OCI-LY7 (cell line): ENCODE results near the gene SYT11. TPM values are rescaled to one million over a fixed set of nuclear protein-coding genes. Genes with fewer than 3 reads are reported as not detected.
"Not testable (repeated sequence)": the region's sequence is repeated elsewhere in the genome, so short reads cannot be mapped to it uniquely, and the experiment has no call there.

Experiments
- BruUV-seq: library from RNA; stranded (reverse); fragments of 400-500 nt; replicated peaks from 2 replicates; lab custom pipeline; 2021; lab: Mats Ljungman, UMichigan
- CTCF ChIA-PET: fragments of 300-600 bp; sonication (Branson Sonifier 250); formaldehyde crosslinking; loops from one replicate; lab custom pipeline; 2022; ENCODE audit warnings: antibody characterized with exemption; ENCODE audit not compliant: unreplicated experiment; lab: Charles Lee
- POLR2A ChIA-PET: fragments of 300-600 bp; sonication (Branson Sonifier 250); formaldehyde crosslinking; loops from one replicate; lab custom pipeline; 2022; ENCODE audit warnings: antibody characterized with exemption; lab: Charles Lee
- DNase-seq: peaks from one replicate; pipeline ENCODE4 v3.0.0-alpha.2; 2015; ENCODE audit warnings: low spot score
- H2AFZ ChIP-seq: fragments of 200-600 bp; sonication (generic), shearing (Covaris generic); 2 replicates; pipeline ENCODE4 v1.6.1; 2014; ENCODE audit warnings: mild to moderate bottlenecking, antibody characterized with exemption, low read length, moderate library complexity
- H3K27ac ChIP-seq: fragments of 200-600 bp; sonication (generic); 2 replicates; pipeline ENCODE4 v1.5.1; 2014; ENCODE audit warnings: mixed run types, low read depth, mild to moderate bottlenecking, moderate library complexity, low read length, inconsistent platforms; ENCODE audit not compliant: poor library complexity, severe bottlenecking
- H3K36me3 ChIP-seq: fragments of 200-600 bp; sonication (generic); 2 replicates; pipeline ENCODE4 v1.6.1; 2014; ENCODE audit warnings: mild to moderate bottlenecking, antibody characterized with exemption, low read length, moderate library complexity, mixed read lengths; ENCODE audit not compliant: insufficient read depth
- H3K4me1 ChIP-seq: fragments of 200-600 bp; sonication (generic); 2 replicates; pipeline ENCODE4 v1.5.1; 2014; ENCODE audit warnings: mild to moderate bottlenecking, low read length; ENCODE audit not compliant: insufficient read depth, poor library complexity, severe bottlenecking
- H3K4me2 ChIP-seq: fragments of 200-600 bp; sonication (generic); 2 replicates; pipeline ENCODE4 v1.6.1; 2014; ENCODE audit warnings: mild to moderate bottlenecking, low read length
- H3K4me3 ChIP-seq: fragments of 200-600 bp; sonication (generic); 2 replicates; pipeline ENCODE4 v1.5.1; 2014; ENCODE audit warnings: mild to moderate bottlenecking, low read depth, low read length; ENCODE audit not compliant: poor library complexity, severe bottlenecking
- H3K79me2 ChIP-seq: fragments of 200-600 bp; sonication (generic); 2 replicates; pipeline ENCODE4 v1.6.1; 2016; ENCODE audit warnings: low read depth, mild to moderate bottlenecking, low read length, moderate library complexity, mixed read lengths; ENCODE audit not compliant: insufficient read depth
- H3K9me2 ChIP-seq: fragments of 200-600 bp; sonication (generic); 2 replicates; pipeline ENCODE4 v1.6.1; 2016; ENCODE audit warnings: mild to moderate bottlenecking, low read length, mixed read lengths; ENCODE audit not compliant: insufficient read depth
- H3K9me3 ChIP-seq: fragments of 200-600 bp; sonication (generic); 2 replicates; pipeline ENCODE4 v1.6.1; 2014; ENCODE audit warnings: mild to moderate bottlenecking, mixed run types, low read length, mixed read lengths
- H4K20me1 ChIP-seq: fragments of 200-600 bp; sonication (generic); 2 replicates; pipeline ENCODE4 v1.6.1; 2014; ENCODE audit warnings: mild to moderate bottlenecking, antibody characterized with exemption, low read length, moderate library complexity, mixed read lengths; ENCODE audit not compliant: insufficient read depth
- EZH2phosphoT487 ChIP-seq: fragments of 200-600 bp; sonication (generic); IDR thresholded peaks from 2 replicates; pipeline ENCODE4 v1.6.1; 2018; ENCODE audit warnings: low read depth, borderline replicate concordance, mild to moderate bottlenecking, mixed run types, antibody characterized with exemption, low read length, moderate library complexity, mixed read lengths
- intact Hi-C: fragments of 100-400 bp; cut with micrococcal nuclease; formaldehyde crosslinking; loops from one replicate; pipeline ENCODE4 v1.10.0; 2022; ENCODE audit not compliant: unreplicated experiment
- total RNA-seq, 2 experiments: library from RNA; depleted of rRNA in 1 of 2; stranded (reverse); fragments of >200 nt in 1 of 2; shearing (Covaris generic) in 1 of 2; gene quantifications; 2 replicates each; pipeline ENCODE4 v1.2.3, GENCODE V29; 2014 to 2022
- TF ChIP-seq, protein P1 (sequence below): fragments of 200-600 bp; sonication (generic); conservative IDR thresholded peaks from 2 replicates; pipeline ENCODE4 v1.5.1; 2014; ENCODE audit warnings: mild to moderate bottlenecking, antibody characterized with exemption, low read length, moderate library complexity, mixed read lengths

The SYT11 gene
- total RNA-seq, 2 experiments from 2014 or later, result 41.8 to 60.8 TPM

DNA sequence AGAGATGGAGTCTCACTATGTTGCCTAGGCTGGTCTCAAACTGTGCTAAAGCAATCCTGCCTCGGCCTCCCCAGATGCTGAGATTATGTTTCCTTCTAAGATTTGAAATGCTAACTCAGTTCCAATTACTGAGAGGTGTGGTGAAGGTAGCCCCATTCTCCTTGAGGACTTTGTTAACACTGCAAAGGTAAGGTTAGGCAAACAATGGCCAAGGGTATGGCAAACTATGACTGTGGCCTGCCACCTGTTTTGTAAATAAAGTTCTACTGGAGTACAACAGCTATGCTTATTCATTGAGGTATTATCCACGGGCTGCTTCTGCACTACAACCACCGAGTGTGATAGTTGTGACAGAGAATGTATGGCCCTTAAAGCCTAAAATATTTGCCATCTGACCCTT, 61.4 kb downstream of the SYT11 start:
- H4K20me1 ChIP-seq, result no peaks in the 10 kb centered on the region
- H2AFZ ChIP-seq, result no peak overlapping the region
- H3K9me3 ChIP-seq, result no peaks in the 10 kb centered on the region
- H3K9me2 ChIP-seq, result no peaks in the 10 kb centered on the region
- CTCF ChIA-PET, result no interaction called here
- H3K27ac ChIP-seq, result no peak overlapping the region
- H3K4me2 ChIP-seq, result no peak overlapping the region
- H3K4me1 ChIP-seq, result no peaks in the 10 kb centered on the region
- no peak for TF ChIP-seq EZH2phosphoT487
- TF ChIP-seq, protein P1, sequence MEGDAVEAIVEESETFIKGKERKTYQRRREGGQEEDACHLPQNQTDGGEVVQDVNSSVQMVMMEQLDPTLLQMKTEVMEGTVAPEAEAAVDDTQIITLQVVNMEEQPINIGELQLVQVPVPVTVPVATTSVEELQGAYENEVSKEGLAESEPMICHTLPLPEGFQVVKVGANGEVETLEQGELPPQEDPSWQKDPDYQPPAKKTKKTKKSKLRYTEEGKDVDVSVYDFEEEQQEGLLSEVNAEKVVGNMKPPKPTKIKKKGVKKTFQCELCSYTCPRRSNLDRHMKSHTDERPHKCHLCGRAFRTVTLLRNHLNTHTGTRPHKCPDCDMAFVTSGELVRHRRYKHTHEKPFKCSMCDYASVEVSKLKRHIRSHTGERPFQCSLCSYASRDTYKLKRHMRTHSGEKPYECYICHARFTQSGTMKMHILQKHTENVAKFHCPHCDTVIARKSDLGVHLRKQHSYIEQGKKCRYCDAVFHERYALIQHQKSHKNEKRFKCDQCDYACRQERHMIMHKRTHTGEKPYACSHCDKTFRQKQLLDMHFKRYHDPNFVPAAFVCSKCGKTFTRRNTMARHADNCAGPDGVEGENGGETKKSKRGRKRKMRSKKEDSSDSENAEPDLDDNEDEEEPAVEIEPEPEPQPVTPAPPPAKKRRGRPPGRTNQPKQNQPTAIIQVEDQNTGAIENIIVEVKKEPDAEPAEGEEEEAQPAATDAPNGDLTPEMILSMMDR, result no peak
- H3K36me3 ChIP-seq, result peaks cover 98% of the 10 kb centered on the region
- H3K79me2 ChIP-seq, result peaks cover 32% of the 10 kb centered on the region; the same call in 1 of the 2 replicates
- intact Hi-C loops, result no loop called here
- BruUV-seq, result no TSS peak
- no peak for DNase-seq
- H3K4me3 ChIP-seq, result no peak overlapping the region
- POLR2A ChIA-PET, result interaction anchor here (0.5 to 1.0 kb wide), 2 partner anchors 15 to 81 kb away, joined by 3 to 4 read pairs; no protein-coding TSS in a partner anchor

- Histone ChIP-seq H3K9me2 (no peaks in the 10 kb centered on the region), H4K20me1 (peaks cover 7% of the 10 kb centered on the region; the same call in 1 of the 2 replicates), H3K4me2 (no peak overlapping the region), H3K36me3 (peaks cover 99% of the 10 kb centered on the region), H3K9me3 (no peaks in the 10 kb centered on the region), H2AFZ (no peak overlapping the region), H3K27ac (no peak overlapping the region), H3K79me2 (peaks cover 70% of the 10 kb centered on the region), H3K4me1 (peaks cover 5% of the 10 kb centered on the region), H3K4me3 (no peak overlapping the region)
- TF ChIP-seq, protein P1, result no peak
- no peak for TF ChIP-seq EZH2phosphoT487
- ChIA-PET POLR2A (no interaction called here), CTCF (no interaction called here)
- intact Hi-C loops, result no loop called here
- BruUV-seq, result no TSS peak
- DNase-seq, result no peak
Observed at GRCh38 chr1:155925506-155925905, 66.1 kb downstream of the SYT11 start.

DNA sequence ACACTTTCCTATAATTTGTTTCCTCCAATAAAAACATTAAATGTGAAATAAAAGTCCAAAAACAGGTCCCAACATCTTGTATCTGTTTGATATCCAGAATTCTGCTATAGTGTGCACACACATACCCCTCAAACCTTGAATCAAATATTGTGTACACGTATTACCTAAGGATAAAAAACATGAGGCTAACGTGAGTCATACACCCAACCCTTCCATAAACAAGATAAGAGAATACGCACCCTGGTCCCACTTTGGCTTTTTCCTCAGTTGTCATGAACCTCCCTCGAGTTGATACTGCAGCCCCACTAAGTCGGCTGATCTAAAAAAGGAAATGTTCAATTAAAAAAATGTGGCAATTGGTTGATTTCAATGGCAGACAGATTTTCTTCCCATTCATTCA, 69.7 kb downstream of the SYT11 start:
- peaks cover 24% of the 10 kb centered on the region for H4K20me1 ChIP-seq
- no peak for DNase-seq
- no peak overlapping the region for H3K27ac ChIP-seq
- H3K4me2 ChIP-seq, result no peak overlapping the region
- CTCF ChIA-PET, result no interaction called here
- H2AFZ ChIP-seq, result no peak overlapping the region
- peaks cover 78% of the 10 kb centered on the region for H3K79me2 ChIP-seq
- no peaks in the 10 kb centered on the region for H3K9me2 ChIP-seq
- peaks cover 34% of the 10 kb centered on the region for H3K4me1 ChIP-seq
- intact Hi-C loops, result no loop called here
- H3K4me3 ChIP-seq, result no peak overlapping the region
- peaks cover 99% of the 10 kb centered on the region for H3K36me3 ChIP-seq
- POLR2A ChIA-PET, result no interaction called here
- H3K9me3 ChIP-seq, result no peaks in the 10 kb centered on the region
- BruUV-seq, result no TSS peak
- TF ChIP-seq, protein P1, result no peak
- no peak for TF ChIP-seq EZH2phosphoT487

DNA sequence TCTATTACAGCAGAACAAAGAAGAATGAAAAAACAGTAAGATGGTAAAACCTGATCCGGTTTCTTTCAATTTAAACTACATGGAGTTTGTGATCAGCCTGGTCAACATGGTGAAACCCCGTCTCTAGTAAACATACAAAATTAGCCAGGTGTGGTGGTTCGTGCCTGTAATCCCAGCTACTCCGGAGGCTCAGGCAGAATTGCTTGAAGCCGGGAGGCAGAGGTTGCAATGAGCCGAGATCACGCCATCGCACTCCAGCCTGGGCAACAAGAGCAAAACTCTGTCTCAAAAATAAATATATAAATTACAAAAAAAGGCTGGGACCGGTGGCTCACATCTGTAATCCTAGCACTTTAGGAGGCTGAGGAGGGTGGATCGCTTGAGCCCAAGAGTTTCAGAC, 71.4 kb downstream of the SYT11 start:
- H3K27ac ChIP-seq, intact Hi-C loops, BruUV-seq, H3K9me3 ChIP-seq, CTCF ChIA-PET, H3K9me2 ChIP-seq, H2AFZ ChIP-seq, DNase-seq: not testable (repeated sequence)
- Histone ChIP-seq H3K36me3 (peaks cover 83% of the 10 kb centered on the region), H3K4me2 (peak overlapping the region; percentile 74), H4K20me1 (peaks cover 24% of the 10 kb centered on the region), H3K79me2 (peaks cover 76% of the 10 kb centered on the region), H3K4me3 (peak overlapping the region; percentile 87), H3K4me1 (peaks cover 42% of the 10 kb centered on the region)
- POLR2A ChIA-PET, result interaction anchor here (2.3 kb wide), 1 partner anchor 48 kb away, joined by 8 read pairs; no protein-coding TSS in a partner anchor
